Fibroblast of gingiva (primary cell): Measurements from ENCODE around the gene GPRC5A.
"Not testable (repeated sequence)": the region's sequence is repeated elsewhere in the genome, so short reads cannot be mapped to it uniquely, and the experiment has no call there.

Source experiments
- DNase-seq: peaks from one replicate; pipeline ENCODE4 v3.0.0-alpha.2; 2011; ENCODE audit warnings: low read depth

The GPRC5A gene

GRCh38 chr12:12891080-12891880 lies at the start of gene GPRC5A:
GPRC5A (plus strand) TSS chr12:12891562; CDS start chr12:12908250, 16,688 bp downstream.
- peak; percentile 91 for DNase-seq

DNA sequence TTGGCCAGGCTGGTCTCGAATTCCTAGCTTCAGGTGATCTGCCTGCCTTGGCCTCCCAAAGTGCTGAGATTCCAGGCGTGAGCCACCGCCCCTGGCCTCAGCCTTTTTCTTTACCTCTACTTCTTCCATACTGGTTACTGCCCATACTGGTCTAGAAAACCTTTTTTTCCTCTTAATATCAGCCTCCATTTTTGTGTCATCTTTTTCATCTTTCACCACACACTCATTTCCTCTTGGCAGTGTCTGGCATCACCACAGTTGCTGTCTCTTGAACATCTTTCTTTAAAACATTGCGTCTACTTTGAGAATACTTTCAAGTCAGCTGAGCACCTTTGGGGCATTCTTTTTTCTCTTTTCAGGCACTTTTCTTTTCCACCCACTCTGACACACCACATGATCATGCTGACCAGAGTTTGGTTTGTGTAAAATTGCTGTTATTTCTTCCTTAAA lies 45.5 kb upstream of the GPRC5A start:
- DNase-seq = no peak

DNA sequence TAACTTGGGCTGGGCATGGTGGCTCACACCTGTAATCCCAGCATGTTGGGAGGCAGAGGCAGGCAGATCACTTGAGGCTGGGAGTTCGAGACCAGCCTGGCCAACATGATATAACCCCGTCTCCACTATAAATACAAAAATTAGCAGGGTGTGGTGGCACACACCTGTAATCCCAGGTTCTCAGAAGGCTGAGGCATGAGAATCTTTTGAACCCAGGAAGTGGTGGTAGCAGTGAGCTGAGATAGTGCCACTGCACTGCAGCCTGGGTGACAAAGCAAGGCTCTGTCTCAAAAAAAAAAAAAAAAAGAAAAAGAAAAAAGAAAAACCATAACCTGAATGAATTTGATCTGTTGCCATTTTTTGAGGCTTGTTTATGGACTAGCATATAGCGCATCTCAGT lies 44.6 kb upstream of the GPRC5A start:
- DNase-seq = not testable (repeated sequence)

- DNase-seq = no peak
Observed at GRCh38 chr12:12853435-12853834, 37.9 kb upstream of the GPRC5A start.

- DNase-seq = no peak
Observed at GRCh38 chr12:12859690-12860089, 31.7 kb upstream of the GPRC5A start.

DNA sequence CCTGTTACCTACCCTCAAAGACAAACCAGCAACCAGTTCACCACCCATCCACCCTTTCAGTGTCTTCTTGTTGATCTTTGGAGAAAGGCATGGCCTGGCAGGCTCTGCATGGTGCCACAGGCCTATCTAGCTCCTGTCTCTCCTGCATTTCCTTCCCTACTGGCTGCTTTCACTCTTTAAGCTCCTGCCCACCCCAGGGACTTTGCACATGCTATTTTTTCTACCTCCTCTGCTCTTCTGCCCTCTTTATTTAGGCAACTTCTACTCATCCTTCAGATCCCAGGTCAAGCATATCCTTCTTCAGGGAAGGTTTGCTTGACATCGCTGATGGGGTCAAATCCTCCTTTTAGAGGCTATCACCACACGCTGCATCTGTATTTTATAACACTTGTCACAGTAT lies 27.1 kb upstream of the GPRC5A start:
- DNase-seq = no peak

GRCh38 chr12:12868477-12869235 lies 22.7 kb upstream of the GPRC5A start:
- no peak for DNase-seq

DNA sequence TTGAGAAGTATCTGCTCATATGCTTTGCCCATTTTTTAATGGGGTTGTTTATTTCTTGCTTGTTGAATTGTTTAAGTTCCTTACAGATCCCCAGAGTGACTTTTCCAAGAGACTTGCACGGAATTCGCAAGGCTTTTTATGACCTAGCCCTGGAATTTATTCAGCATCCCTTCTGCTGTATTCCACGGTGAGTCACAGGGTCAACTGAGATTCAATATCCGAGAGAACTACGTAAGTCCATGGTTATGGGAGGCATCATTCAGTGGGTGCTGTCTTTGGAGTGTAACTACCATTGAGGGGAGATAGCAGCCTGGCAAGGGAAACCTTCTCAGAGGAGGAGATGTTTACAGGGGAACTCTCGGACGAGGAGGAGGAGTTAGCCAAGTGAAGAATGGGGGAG lies 20.9 kb upstream of the GPRC5A start:
- DNase-seq = peak; percentile 91

DNA sequence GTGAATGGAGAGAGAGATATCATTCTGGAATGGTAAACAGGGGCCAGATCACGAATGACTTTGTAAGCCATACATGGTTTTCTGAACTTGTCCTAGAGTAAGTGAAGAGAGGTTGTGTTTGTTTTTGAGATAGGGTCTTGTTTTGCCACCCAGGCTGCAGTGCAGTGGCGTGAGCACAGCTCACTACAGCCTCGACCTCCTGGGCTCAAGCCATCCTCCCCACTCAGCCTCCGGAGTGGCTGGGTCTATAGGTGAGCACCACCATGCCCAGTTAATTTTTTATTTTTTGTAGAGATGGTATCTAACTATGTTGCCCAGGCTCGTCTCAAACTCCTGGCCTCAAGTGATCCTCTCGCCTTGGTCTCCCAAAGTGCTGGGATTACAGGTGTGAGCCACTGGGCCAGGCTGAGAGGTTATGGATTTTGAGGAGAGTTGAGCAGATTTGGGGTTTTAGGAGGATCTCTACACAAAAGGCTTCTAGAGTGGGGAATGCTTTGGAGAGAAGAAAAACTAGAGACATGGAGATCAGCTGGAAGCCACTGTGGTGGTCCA lies 19.7 kb upstream of the GPRC5A start:
- DNase-seq = no peak

- DNase-seq = peak; percentile 20
Observed at GRCh38 chr12:12872139-12872933, 19.0 kb upstream of the GPRC5A start.

GRCh38 chr12:12872934-12873275 lies 18.5 kb upstream of the GPRC5A start:
- no peak for DNase-seq

DNA sequence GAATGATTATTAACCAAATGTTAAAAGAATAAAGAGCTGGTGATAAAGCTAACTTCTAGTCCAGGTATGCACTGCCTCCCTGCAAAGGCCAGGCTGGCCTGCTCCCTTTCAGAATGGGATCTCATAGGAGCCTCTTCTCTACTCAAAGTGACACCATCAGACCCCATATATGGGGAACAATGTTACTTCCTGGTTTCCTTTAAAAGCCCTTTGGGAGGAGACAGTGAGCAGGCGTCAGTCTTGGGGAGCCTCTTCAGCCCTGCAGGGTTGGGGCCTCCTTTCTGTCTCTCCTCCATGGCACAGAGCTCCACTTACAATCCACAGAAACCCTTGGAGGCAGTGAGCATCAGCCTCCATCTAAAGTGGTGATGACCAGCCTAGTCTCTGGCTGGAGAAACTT lies 17.3 kb upstream of the GPRC5A start:
- DNase-seq = no peak

DNA sequence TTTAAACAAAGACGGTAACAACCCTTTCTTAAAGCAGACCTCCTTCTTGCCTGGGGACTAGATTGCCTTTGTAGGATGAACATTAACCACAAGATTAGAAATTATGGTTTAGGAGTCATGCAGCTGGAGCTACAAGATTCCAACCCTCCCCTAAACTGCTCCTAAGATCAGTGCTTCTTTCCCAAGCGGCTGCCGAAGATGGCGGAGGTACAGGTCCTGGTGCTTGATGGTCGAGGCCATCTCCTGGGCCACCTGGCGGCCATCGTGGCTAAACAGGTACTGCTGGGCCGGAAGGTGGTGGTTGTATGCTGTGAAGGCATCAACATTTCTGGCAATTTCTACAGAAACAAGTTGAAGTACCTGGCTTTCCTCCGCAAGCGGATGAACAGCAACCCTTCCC lies 16.1 kb upstream of the GPRC5A start:
- DNase-seq = not testable (repeated sequence)

DNA sequence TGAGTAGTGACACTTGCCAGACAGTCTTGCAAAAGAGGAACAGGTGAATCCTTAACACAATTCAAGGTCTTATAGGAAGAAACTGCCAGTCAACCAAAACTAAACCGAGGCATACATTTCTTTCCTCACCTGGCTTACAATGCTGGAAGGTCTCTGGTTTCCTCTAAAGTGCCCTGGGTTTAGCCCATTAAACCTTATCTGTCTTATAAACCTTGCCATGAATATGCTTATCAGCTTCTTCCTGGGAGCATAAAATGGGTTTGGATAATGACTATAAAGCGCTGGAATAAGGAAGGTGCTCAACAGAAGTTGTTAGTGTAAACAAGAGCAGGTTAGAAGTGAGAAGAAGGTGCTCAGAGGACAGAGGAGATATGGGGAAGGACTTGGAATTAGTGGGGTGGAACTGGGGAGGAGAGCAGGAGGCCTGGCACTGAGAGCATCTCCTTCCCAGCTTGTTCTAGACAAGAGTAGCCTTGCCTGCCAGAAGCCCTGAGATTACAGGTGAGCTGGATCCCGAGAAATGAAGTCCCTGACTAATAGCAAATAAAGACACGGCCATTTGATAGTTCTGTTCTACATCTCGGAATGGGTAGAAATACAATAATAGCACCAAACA lies 14.1 kb upstream of the GPRC5A start:
- DNase-seq = no peak

- DNase-seq = peak; percentile 34
Observed at GRCh38 chr12:12877781-12878455, 13.4 kb upstream of the GPRC5A start.

- no peak for DNase-seq
Observed at GRCh38 chr12:12880537-12880936, 10.8 kb upstream of the GPRC5A start.

- no peak for DNase-seq
Observed at GRCh38 chr12:12881151-12881909, 10.0 kb upstream of the GPRC5A start.

- DNase-seq = no peak
Observed at GRCh38 chr12:12882288-12882687, 9.1 kb upstream of the GPRC5A start.

DNA sequence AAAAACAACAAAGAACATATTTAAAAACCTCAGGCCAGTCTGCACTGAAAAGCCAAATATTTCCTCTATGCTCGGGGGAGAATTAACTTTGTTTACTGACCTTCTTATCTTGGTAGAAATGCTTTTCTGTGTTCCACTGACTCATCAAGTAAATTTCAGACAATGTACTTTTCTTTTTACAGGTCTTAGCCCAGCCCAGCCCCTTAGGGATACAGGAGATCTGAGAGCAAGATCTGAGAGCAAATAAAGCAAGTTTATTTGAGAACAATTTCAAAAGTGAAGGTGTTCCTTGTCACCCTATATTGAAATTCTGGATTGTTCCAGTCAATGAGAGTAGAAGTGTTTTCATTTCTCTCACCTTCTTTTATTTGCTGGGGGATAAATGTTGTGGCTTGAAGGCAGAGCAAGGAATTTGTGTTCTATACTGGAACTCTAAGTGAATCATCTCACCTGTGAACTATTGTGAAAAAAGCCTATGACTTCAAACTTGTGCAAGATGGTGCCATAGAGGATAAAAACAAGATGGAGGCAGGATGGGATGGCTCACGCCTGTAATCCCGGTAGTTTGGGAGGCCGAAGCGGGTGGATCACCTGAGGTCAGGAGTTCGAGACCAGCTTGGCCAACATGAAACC lies 7.9 kb upstream of the GPRC5A start:
- DNase-seq = no peak
